Activated T-cell treated with anti-CD3 and anti-CD28 coated beads, Interleukin-2, amount 50 U/mL, for 4 hours (primary cell): Measurements from ENCODE around the gene EPHA6. TPM values are rescaled to one million over a fixed set of nuclear protein-coding genes. Genes with fewer than 3 reads are reported as not detected.
"Not testable (repeated sequence)": the region's sequence is repeated elsewhere in the genome, so short reads cannot be mapped to it uniquely, and the experiment has no call there.

Source experiments
- ATAC-seq, 2 donors: fragments of 200-7000 bp; cut with Tn5 transposase; one replicate each; pipeline ENCODE4 v1.10.0; 2021
- DNase-seq: peaks from one replicate; pipeline ENCODE4 v3.0.0-alpha.2; 2020
- H3K27me3 Mint-ChIP-seq: one replicate; pipeline ENCODE4 v1.8.0; 2021; ENCODE audit warnings: low read depth, mixed read lengths
- H3K36me3 Mint-ChIP-seq: one replicate; pipeline ENCODE4 v1.8.0; 2022; ENCODE audit warnings: mixed read lengths; ENCODE audit not compliant: insufficient read depth
- H3K4me1 Mint-ChIP-seq: one replicate; pipeline ENCODE4 v1.8.0; 2021; ENCODE audit warnings: low read depth, mixed read lengths
- H3K4me3 Mint-ChIP-seq: one replicate; pipeline ENCODE4 v1.8.0; 2021; ENCODE audit warnings: mild to moderate bottlenecking, moderate library complexity, mixed read lengths
- H3K9me3 Mint-ChIP-seq: one replicate; pipeline ENCODE4 v1.8.0; 2021; ENCODE audit warnings: mixed read lengths
- total RNA-seq, 3 donors: library from RNA; stranded (reverse); gene quantifications; one replicate each; pipeline ENCODE4 v1.2.1, GENCODE V29; 2021

The EPHA6 gene
- total RNA-seq, 3 donors from 2014 or later, result not detected

DNA sequence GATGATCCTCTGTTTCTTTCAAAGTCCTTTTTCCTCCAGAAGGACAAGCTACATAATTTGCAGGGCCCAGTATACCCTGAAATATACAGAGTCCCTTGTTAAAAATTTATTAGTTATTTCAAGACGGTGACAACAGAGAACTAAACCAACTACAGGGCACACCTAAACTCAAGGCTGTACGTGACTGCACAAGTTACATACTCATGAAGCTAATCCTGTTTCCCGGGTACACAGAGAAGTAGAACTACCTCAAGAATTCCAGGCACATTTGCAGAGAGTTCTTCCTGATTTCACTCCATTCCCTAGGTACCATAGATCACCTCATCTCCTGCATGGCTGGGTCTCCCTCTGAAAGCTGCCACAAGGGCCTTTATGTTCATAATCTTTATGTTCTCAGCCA, 670.8 kb downstream of the EPHA6 start:
- ATAC-seq (no peak), DNase-seq (no peak)
- Mint-ChIP-seq H3K4me1 (no peaks in the 10 kb centered on the region), H3K27me3 (no peaks in the 10 kb centered on the region), H3K36me3 (no peaks in the 10 kb centered on the region), H3K4me3 (no peak overlapping the region), H3K9me3 (no peaks in the 10 kb centered on the region)

DNA sequence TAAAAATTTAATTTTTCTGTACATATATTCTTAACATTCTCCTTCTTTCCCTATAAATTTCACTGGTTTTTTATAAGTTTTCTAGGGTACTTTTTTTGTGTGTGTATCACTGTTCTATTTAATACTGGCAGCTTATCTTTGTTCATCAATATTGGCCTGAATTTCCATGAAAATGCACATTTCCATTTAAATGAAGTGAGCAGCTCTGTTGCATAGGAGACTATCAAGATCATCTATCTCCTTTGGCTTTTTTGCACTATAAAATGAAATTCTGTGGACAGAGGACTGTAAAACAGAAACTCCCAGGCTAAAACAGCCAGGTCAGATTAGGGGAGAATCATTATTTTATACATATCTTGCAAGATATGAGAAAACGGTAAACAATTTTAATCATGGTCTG, 673.2 kb downstream of the EPHA6 start:
- H3K36me3 Mint-ChIP-seq, result no peaks in the 10 kb centered on the region
- no peaks in the 10 kb centered on the region for H3K9me3 Mint-ChIP-seq
- no peaks in the 10 kb centered on the region for H3K4me1 Mint-ChIP-seq
- H3K27me3 Mint-ChIP-seq, result no peaks in the 10 kb centered on the region
- no peak overlapping the region for H3K4me3 Mint-ChIP-seq
- ATAC-seq (no peak), DNase-seq (no peak)

DNA sequence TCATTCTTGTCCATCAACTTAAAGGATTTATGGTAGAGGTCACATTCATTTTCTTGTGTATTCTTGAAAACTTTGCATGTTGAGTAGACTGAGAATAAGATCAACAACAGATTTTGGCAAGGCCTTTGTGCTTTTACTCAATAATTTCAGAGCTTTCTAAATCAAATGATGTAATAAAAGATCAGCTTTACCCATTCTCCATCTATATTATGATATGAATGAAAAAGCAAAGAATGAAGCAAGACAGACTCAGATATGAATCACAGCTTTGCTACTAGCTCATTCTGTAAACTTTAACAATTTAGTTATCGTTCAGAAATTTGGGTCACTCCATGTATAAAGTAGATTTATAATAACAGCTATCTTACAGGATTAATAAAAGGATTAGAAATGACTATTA, 674.3 kb downstream of the EPHA6 start:
- DNase-seq (no peak), ATAC-seq (no peak)
- Mint-ChIP-seq H3K27me3 (no peaks in the 10 kb centered on the region), H3K36me3 (no peaks in the 10 kb centered on the region), H3K4me1 (no peaks in the 10 kb centered on the region), H3K9me3 (no peaks in the 10 kb centered on the region), H3K4me3 (no peak overlapping the region)

DNA sequence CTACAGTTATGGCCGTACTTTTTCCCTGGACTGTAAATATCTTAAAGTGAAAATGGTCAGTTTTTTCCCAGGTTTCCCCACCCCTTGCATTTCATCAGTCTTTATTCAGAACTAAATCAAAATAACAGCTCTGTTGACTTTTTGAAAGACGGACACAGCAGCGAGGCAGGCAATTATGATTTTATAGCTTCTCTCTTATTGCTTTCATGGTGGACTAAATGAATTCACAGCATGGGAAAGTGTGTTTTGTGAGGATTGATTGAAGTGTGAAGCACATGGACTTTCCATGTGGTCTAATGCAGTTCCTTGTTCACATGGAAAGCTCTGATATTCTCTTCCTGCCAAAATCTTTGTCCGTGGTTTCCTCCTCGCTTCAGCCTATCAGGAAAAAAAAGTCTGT, 681.5 kb downstream of the EPHA6 start:
- no peaks in the 10 kb centered on the region for H3K36me3 Mint-ChIP-seq
- ATAC-seq, result no peak

DNA sequence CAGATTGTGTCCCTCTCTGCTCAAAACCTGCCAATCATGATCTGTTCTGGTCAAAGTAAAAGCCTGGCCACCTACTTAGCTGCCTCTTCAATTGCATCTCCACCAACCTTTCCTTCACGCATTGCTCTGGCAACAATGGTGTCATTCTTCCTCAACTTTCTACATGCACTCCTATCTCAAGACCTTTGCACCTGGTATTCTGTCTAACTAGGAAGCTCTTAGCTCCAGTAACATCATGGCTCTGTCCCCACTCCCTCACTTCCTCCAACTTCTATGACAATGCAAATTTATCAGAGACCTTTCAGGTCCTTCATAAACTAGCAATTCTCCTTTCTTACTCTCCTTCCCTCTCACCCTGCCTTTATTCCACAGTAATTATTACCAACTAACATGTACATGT, 682.7 kb downstream of the EPHA6 start:
- Mint-ChIP-seq H3K36me3 (no peaks in the 10 kb centered on the region), H3K4me3 (no peak overlapping the region), H3K27me3 (no peaks in the 10 kb centered on the region), H3K9me3 (peaks cover 5% of the 10 kb centered on the region), H3K4me1 (no peaks in the 10 kb centered on the region)
- ATAC-seq, result no peak
- no peak for DNase-seq

More for the DNA sequence above, 681.5 kb downstream of the EPHA6 start:
- no peaks in the 10 kb centered on the region for H3K4me1 Mint-ChIP-seq
- H3K27me3 Mint-ChIP-seq, result no peaks in the 10 kb centered on the region
- H3K4me3 Mint-ChIP-seq, result no peak overlapping the region
- no peaks in the 10 kb centered on the region for H3K9me3 Mint-ChIP-seq
- no peak for DNase-seq

DNA sequence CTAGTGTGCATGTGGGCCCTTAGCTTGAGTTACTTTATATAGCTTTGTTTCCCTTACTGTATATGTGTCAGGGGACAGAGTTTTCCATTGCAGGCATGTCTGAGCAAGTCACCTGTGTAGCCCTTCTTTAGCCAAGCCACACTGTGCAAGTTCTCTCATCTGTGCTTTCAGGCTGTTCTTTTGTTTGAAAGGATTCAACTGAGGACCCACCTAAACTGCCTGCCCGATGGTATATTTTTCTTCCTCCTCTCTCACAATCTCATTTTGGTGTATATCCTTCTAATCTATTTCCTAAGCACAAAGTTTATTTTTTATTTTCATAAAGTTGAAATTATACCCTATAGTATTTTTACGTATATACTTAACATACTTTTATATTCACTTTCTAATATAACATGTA, 690.1 kb downstream of the EPHA6 start:
- no peak overlapping the region for H3K4me3 Mint-ChIP-seq
- peaks cover 32% of the 10 kb centered on the region for H3K9me3 Mint-ChIP-seq
- no peaks in the 10 kb centered on the region for H3K4me1 Mint-ChIP-seq
- DNase-seq (no peak), ATAC-seq (no peak)
- H3K27me3 Mint-ChIP-seq, result no peaks in the 10 kb centered on the region
- H3K36me3 Mint-ChIP-seq, result no peaks in the 10 kb centered on the region

DNA sequence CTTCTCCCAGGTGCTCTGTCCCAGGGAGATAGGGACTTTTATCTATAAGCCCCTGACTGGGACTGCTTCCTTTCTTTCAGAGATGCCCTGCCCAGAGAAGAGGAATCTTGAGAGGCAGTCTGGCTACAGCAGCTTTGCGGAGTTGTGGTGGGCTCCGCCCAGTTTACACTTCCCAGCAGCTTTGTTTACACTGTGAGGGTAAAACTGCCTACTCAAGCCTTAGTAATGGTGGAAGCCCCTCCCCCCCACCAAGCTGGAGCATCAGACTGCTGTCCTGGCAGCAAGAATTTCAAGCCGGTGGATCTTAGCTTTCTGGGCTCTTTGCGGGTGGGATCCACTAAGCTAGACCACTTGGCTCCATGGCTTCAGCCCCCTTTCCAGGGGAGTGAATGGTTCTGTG, 696.4 kb downstream of the EPHA6 start:
- no peaks in the 10 kb centered on the region for H3K4me1 Mint-ChIP-seq
- H3K9me3 Mint-ChIP-seq, result peaks cover 20% of the 10 kb centered on the region
- ATAC-seq (no peak), DNase-seq (no peak)
- no peaks in the 10 kb centered on the region for H3K36me3 Mint-ChIP-seq
- H3K4me3 Mint-ChIP-seq, result no peak overlapping the region
- no peaks in the 10 kb centered on the region for H3K27me3 Mint-ChIP-seq

DNA sequence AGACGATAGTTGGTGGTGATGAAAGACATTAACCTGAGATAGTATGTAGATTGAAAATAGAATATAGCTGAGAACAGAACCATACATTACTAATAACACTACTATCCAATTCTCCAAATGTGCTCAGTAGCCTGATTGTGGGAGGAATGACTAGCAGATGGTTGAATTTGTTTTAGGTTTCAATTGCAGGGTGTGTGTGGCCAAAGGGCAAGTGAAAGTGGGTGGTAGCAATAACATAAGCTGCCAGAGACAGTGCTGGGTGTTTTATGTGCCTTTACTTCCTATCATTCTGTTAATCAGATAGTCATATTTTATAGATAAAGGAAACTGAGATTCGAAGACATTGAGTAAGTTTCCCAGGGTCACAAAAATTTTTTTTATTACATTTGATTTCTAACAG, 700.7 kb downstream of the EPHA6 start:
- no peak for ATAC-seq
- Mint-ChIP-seq H3K27me3 (no peaks in the 10 kb centered on the region), H3K4me1 (no peaks in the 10 kb centered on the region), H3K4me3 (no peak overlapping the region), H3K36me3 (no peaks in the 10 kb centered on the region), H3K9me3 (peaks cover 6% of the 10 kb centered on the region)
- DNase-seq, result no peak

DNA sequence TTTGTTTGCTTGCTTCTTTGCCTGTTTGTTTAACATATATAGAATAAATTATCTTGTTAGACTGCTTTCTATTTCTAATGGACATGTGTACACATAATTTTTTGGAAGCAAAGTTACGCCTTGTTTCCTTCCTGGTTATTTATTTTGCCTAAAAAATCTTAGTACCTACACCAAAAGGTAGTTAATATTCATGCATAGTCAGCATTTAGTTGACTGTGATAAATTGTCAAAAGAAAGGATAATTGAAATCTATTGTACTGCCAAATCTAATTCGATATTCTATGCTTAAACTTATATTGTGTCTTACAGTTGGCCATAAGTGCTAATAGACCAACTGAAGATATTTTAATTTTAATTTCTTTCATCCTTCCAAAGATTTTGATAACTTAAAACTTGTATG, 716.3 kb downstream of the EPHA6 start:
- Mint-ChIP-seq H3K36me3 (no peaks in the 10 kb centered on the region), H3K4me3 (no peak overlapping the region), H3K27me3 (no peaks in the 10 kb centered on the region), H3K4me1 (no peaks in the 10 kb centered on the region), H3K9me3 (no peaks in the 10 kb centered on the region)
- DNase-seq (no peak), ATAC-seq (no peak)

DNA sequence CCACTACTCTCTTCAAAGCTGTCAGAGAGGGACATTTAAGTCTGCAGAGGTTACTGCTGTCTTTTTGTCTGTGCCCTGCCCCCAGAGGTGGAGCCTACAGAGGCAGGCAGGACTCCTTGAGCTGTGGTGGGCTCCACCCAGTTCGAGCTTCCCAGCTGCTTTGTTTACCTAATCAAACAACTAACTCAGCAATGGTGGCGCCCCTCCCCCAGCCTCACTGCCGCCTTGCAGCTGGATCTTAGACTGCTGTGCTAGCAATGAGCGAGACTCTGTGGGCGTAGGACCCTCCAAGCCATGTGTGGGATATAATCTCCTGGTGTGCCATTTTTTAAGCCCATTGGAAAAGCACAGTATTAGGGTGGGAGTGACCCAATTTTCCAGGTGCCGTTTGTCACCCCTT, 733.2 kb downstream of the EPHA6 start:
- not testable (repeated sequence) for H3K4me3 Mint-ChIP-seq, DNase-seq, H3K27me3 Mint-ChIP-seq, H3K36me3 Mint-ChIP-seq, H3K4me1 Mint-ChIP-seq, ATAC-seq, H3K9me3 Mint-ChIP-seq

DNA sequence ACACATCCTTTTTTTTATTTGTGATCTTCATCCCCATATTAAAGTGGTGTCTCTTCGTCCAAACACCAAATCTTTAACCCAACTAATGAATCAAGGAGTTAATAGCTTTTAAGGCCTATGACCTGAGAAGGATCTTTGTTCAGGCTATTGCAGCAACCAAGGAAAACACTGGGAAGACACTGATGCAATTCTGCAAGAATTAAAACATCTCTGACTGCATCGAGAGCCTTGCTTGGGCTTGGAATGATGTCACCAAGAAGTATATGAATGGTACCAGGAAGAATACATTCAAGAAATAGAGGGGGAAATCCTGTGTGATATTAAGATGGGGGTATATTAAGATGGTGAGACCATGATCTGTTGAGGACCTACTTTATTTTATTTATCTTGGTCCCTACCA, 736.0 kb downstream of the EPHA6 start:
- H3K4me1 Mint-ChIP-seq, result no peaks in the 10 kb centered on the region
- no peaks in the 10 kb centered on the region for H3K36me3 Mint-ChIP-seq
- H3K9me3 Mint-ChIP-seq, result peaks cover 3% of the 10 kb centered on the region
- ATAC-seq (no peak), DNase-seq (no peak)
- no peaks in the 10 kb centered on the region for H3K27me3 Mint-ChIP-seq
- no peak overlapping the region for H3K4me3 Mint-ChIP-seq

DNA sequence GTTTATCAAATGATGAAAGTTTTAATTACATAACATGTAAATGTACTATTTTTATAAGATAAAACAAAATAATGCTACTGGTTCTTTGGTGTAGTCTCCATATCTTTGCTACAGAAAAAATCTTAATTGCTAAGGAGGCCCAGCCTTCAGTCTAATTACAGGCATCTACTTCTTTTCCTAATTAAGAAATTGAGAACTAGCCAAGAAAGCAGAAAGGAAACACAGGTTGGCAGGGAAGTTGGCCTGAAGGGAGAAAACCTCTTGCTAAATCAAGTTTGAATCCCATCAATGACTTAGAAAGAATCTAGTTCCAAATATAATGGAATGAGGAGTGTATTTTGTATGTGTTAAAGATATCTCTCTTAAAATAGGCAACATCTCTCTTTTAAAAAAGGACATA, 737.8 kb downstream of the EPHA6 start:
- DNase-seq (no peak), ATAC-seq (no peak)
- H3K27me3 Mint-ChIP-seq, result no peaks in the 10 kb centered on the region
- H3K4me3 Mint-ChIP-seq, result no peak overlapping the region
- no peaks in the 10 kb centered on the region for H3K4me1 Mint-ChIP-seq
- H3K9me3 Mint-ChIP-seq, result peaks cover 8% of the 10 kb centered on the region
- no peaks in the 10 kb centered on the region for H3K36me3 Mint-ChIP-seq

DNA sequence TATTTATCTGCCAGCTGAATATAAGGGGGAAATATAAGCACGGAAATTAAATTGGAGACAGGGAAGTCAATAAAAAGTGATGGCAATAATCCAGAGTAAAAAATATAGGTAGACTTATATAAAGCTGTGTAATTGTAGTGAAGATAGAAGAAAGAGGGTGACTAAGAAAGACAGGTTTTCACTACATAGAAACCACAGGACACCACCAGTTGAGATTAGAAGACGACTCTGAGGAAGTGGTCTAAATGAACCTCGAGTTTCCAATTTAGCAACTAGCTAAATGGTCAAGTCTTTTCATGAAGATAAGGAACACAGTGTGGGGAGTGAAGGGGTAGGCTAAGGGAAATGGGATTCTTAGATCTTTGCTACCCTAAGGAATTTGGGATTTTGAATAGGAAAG, 761.3 kb downstream of the EPHA6 start:
- ATAC-seq, result no peak
- no peaks in the 10 kb centered on the region for H3K36me3 Mint-ChIP-seq
- no peaks in the 10 kb centered on the region for H3K4me1 Mint-ChIP-seq
- H3K9me3 Mint-ChIP-seq, result no peaks in the 10 kb centered on the region
- H3K27me3 Mint-ChIP-seq, result no peaks in the 10 kb centered on the region
- H3K4me3 Mint-ChIP-seq, result no peak overlapping the region
- DNase-seq, result no peak

DNA sequence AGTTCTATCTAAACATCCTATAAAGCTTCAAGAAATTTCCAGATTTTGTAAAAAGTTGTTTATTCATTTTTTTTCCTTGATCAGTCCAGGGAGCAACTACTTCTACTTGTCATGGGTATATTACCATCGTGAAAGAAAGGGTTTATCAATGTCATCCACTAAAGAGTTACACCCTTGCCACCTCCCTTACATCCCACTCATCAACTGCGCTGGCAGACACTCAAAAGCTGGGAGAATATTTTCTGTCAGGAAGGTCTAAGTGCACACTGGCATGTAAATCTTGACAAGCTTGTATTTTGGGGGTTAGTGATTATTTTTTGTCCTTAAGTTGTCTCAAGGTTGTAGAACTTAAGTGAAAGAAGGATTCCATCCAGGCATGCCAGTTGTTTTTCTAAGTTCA, 761.8 kb downstream of the EPHA6 start:
- no peaks in the 10 kb centered on the region for H3K36me3 Mint-ChIP-seq
- no peak overlapping the region for H3K4me3 Mint-ChIP-seq
- no peaks in the 10 kb centered on the region for H3K4me1 Mint-ChIP-seq
- H3K9me3 Mint-ChIP-seq, result no peaks in the 10 kb centered on the region
- DNase-seq, result no peak
- H3K27me3 Mint-ChIP-seq, result no peaks in the 10 kb centered on the region
- no peak for ATAC-seq

DNA sequence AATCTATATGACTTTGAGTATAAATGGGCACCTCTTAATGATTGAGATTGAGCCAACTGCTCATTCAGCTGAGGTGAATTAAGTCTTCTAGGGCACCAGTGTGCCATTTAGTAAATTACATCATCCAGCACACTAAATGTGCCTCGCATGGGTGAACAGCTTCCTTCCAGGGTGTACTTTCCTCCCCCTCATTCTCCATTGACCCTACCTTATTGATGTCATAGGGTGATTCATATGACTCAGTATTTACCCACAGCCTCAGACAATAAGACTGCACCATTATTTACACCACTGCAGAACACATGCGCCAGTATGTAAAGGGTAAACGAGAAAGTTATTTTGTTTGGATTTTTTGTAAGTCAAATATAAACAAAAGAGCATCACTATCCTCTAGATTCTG, 765.0 kb downstream of the EPHA6 start:
- Mint-ChIP-seq H3K27me3 (no peaks in the 10 kb centered on the region), H3K4me1 (no peaks in the 10 kb centered on the region), H3K36me3 (no peaks in the 10 kb centered on the region), H3K9me3 (no peaks in the 10 kb centered on the region), H3K4me3 (no peak overlapping the region)
- ATAC-seq (no peak), DNase-seq (no peak)

DNA sequence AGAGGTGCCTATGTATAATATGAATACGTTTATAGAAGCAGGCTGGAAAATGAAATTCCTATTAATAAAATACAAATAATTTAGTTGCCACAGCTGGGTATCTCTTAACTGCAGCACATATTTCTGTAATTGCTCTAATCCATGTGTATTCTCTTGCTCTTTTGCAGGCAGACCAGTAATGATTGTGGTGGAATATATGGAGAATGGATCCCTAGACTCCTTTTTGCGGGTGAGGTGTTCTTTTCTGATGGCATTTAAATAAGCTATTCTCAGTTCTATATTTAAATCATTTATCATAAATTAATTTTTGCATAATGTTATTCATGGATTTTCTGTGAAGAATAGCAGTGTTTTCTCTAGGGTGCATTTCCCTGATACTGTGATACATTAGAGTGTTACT, 796.2 kb downstream of the EPHA6 start:
- H3K27me3 Mint-ChIP-seq, result peaks cover 2% of the 10 kb centered on the region
- peaks cover 3% of the 10 kb centered on the region for H3K9me3 Mint-ChIP-seq
- no peaks in the 10 kb centered on the region for H3K4me1 Mint-ChIP-seq
- no peak for ATAC-seq
- DNase-seq, result no peak
- H3K36me3 Mint-ChIP-seq, result no peaks in the 10 kb centered on the region
- H3K4me3 Mint-ChIP-seq, result no peak overlapping the region
